Lower leg skin (tissue), 3 donors: ENCODE data around the gene CFAP299.

Experiments used
- CTCF ChIP-seq, 3 donors: fragments of 450-650 bp; IDR thresholded peaks; one replicate each; pipeline ENCODE4 v1.5.1; 2016; ENCODE audit warnings: antibody characterized with exemption in 3 of 3, mild to moderate bottlenecking in 3 of 3, moderate library complexity in 2 of 3
- POLR2A ChIP-seq, 2 donors: fragments of 450-650 bp; IDR thresholded peaks; one replicate each; pipeline ENCODE4 v1.6.1; 2016 to 2017; ENCODE audit warnings: antibody characterized with exemption in 2 of 2, mild to moderate bottlenecking in 1 of 2, moderate library complexity in 1 of 2

GRCh38 chr4:80438016-80438415, 102.5 kb downstream of the CFAP299 start:
- TF ChIP-seq CTCF (IDR thresholded peaks at IDR 0.05) (no peak), POLR2A (IDR thresholded peaks at IDR 0.05) (no peak)
